ENCODE measurements around the gene RIC8B.

Gene RIC8B

DNA sequence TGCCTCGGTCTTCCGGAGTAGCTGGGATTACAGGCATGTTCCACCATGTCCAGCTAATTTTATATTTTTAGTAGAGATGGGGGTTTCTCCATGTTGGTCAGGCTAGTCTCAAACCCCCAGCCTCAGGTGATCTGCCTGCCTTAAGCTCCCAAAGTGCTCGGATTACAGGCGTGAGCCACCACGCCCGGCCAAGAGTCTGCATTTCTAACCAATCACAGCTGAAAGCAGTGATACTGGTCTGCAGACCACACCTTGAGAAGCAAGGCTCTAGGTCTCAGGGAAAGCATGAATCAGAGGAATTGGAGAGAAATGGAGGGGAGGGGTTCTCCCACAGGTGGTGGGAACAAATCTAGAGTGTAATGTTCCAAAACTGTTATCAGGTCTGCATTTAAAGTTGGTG lies 126.1 kb downstream of the RIC8B start:
- no peaks in the 10 kb centered on the region for H3K79me2 ChIP-seq (ENCODE audit: low read length)
- H3K27ac ChIP-seq (ENCODE audit: low read length): no peak overlapping the region
- H2AFZ ChIP-seq (ENCODE audit: low read depth, low read length): no peak overlapping the region
- no peaks in the 10 kb centered on the region for H3K36me3 ChIP-seq (replicated peaks; ENCODE audit: low read depth, low read length)
- H3K4me3 ChIP-seq (ENCODE audit: low read length): no peak overlapping the region
- H3K27me3 ChIP-seq (ENCODE audit: low read depth, low read length): peaks cover 81% of the 10 kb centered on the region
- H3K4me2 ChIP-seq (ENCODE audit: low read length): no peak overlapping the region
- no peak overlapping the region for H3K9ac ChIP-seq (ENCODE audit: low read length)
- H4K20me1 ChIP-seq (ENCODE audit: insufficient read depth, low read length): peaks cover 21% of the 10 kb centered on the region
- no peaks in the 10 kb centered on the region for H3K9me3 ChIP-seq (ENCODE audit: insufficient read depth, low read length)
- TF ChIP-seq, protein P1, sequence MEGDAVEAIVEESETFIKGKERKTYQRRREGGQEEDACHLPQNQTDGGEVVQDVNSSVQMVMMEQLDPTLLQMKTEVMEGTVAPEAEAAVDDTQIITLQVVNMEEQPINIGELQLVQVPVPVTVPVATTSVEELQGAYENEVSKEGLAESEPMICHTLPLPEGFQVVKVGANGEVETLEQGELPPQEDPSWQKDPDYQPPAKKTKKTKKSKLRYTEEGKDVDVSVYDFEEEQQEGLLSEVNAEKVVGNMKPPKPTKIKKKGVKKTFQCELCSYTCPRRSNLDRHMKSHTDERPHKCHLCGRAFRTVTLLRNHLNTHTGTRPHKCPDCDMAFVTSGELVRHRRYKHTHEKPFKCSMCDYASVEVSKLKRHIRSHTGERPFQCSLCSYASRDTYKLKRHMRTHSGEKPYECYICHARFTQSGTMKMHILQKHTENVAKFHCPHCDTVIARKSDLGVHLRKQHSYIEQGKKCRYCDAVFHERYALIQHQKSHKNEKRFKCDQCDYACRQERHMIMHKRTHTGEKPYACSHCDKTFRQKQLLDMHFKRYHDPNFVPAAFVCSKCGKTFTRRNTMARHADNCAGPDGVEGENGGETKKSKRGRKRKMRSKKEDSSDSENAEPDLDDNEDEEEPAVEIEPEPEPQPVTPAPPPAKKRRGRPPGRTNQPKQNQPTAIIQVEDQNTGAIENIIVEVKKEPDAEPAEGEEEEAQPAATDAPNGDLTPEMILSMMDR (IDR thresholded peaks at IDR 0.05; ENCODE audit: low read depth, low read length): no peak
- no peak for TF ChIP-seq EZH2phosphoT487 (IDR thresholded peaks at IDR 0.05; ENCODE audit: low read depth)
- H3K4me1 ChIP-seq (ENCODE audit: low read length): no peaks in the 10 kb centered on the region

DNA sequence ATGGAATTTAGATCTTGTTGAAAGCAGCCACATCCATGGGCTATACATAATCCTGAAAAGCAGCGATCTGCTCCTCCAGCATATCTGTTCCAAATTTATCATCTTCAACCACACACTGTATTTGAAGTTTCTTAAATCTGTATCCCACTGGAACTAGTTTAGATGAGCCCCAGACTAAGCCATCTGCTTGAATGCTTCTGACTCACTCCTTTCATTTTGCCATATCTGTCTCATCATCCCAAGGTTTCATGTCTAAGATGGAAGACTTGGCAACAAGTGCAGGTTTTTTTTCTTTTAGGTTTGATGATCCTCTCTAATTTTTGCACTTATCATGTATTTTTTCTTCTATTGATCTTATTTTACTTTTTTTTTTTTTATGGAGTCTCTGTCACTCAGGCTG lies 126.8 kb downstream of the RIC8B start:
- H3K4me2 ChIP-seq (ENCODE audit: low read length): no peak overlapping the region
- H3K27me3 ChIP-seq (ENCODE audit: low read depth, low read length): peaks cover 80% of the 10 kb centered on the region
- H3K9ac ChIP-seq (ENCODE audit: low read length): no peak overlapping the region
- TF ChIP-seq, protein P1 (IDR thresholded peaks at IDR 0.05; ENCODE audit: low read depth, low read length): no peak
- no peak for TF ChIP-seq EZH2phosphoT487 (IDR thresholded peaks at IDR 0.05; ENCODE audit: low read depth)
- no peaks in the 10 kb centered on the region for H3K36me3 ChIP-seq (replicated peaks; ENCODE audit: low read depth, low read length)
- H3K4me3 ChIP-seq (ENCODE audit: low read length): no peak overlapping the region
- H4K20me1 ChIP-seq (ENCODE audit: insufficient read depth, low read length): peaks cover 22% of the 10 kb centered on the region
- no peaks in the 10 kb centered on the region for H3K4me1 ChIP-seq (ENCODE audit: low read length)
- no peak overlapping the region for H3K27ac ChIP-seq (ENCODE audit: low read length)
- H3K9me3 ChIP-seq (ENCODE audit: insufficient read depth, low read length): no peaks in the 10 kb centered on the region
- H3K79me2 ChIP-seq (ENCODE audit: low read length): no peaks in the 10 kb centered on the region
- H2AFZ ChIP-seq (ENCODE audit: low read depth, low read length): no peak overlapping the region

GRCh38 chr12:106902053-106902452 lies 127.6 kb downstream of the RIC8B start:
- TF ChIP-seq, protein P1 (IDR thresholded peaks at IDR 0.05; ENCODE audit: low read depth, low read length): no peak
- TF ChIP-seq EZH2phosphoT487 (IDR thresholded peaks at IDR 0.05; ENCODE audit: low read depth): no peak
- H3K9me3 ChIP-seq (ENCODE audit: insufficient read depth, low read length): no peaks in the 10 kb centered on the region
- no peaks in the 10 kb centered on the region for H3K36me3 ChIP-seq (replicated peaks; ENCODE audit: low read depth, low read length)
- H4K20me1 ChIP-seq (ENCODE audit: insufficient read depth, low read length): peaks cover 29% of the 10 kb centered on the region
- no peak overlapping the region for H3K9ac ChIP-seq (ENCODE audit: low read length)
- no peak overlapping the region for H2AFZ ChIP-seq (ENCODE audit: low read depth, low read length)
- H3K27me3 ChIP-seq (ENCODE audit: low read depth, low read length): peaks cover 84% of the 10 kb centered on the region
- no peak overlapping the region for H3K4me2 ChIP-seq (ENCODE audit: low read length)
- no peak overlapping the region for H3K4me3 ChIP-seq (ENCODE audit: low read length)
- no peak overlapping the region for H3K27ac ChIP-seq (ENCODE audit: low read length)
- H3K79me2 ChIP-seq (ENCODE audit: low read length): no peaks in the 10 kb centered on the region
- H3K4me1 ChIP-seq (ENCODE audit: low read length): no peaks in the 10 kb centered on the region

DNA sequence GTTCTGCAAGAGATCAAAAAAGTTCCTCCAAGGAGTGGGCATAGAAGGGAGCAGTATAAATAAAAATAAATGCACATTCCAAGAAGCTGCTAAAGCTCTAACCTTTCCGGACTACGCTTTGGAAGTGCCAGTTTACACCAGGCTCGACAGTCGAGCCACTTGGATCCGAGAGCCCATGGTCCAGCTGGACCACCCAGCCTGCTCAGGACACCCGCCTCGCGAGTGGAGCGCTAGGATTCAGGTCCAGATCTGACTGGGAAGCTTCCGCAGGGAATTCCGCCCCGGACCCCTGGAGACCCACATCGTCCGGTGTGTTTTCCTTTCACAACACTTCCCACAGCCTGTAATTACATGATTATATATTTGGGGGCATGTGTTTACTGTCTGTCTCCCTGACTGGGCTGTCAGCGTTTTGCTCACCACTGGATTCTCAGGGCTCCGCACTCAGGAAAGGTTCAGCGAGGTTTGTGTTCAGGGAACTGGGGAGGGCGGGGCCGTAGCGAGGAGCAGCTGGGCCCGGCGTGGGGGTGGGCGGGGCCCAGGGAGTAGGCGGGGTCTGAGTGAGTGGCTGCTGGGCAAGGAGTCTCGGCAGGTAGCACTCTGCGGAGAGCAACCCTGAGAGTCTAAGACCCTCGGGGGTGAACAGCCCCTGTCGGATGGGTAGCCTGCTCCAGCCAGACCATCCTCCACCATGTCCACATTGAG lies 128.9 kb downstream of the RIC8B start:
- no peak overlapping the region for H3K27ac ChIP-seq (ENCODE audit: low read length)
- no peaks in the 10 kb centered on the region for H3K36me3 ChIP-seq (replicated peaks; ENCODE audit: low read depth, low read length)
- H3K4me2 ChIP-seq (ENCODE audit: low read length): no peak overlapping the region
- H3K9me3 ChIP-seq (ENCODE audit: insufficient read depth, low read length): no peaks in the 10 kb centered on the region
- no peaks in the 10 kb centered on the region for H3K79me2 ChIP-seq (ENCODE audit: low read length)
- peaks cover 5% of the 10 kb centered on the region; the same call in 1 of the 2 replicates for H3K4me1 ChIP-seq (ENCODE audit: low read length)
- no peak overlapping the region for H3K4me3 ChIP-seq (ENCODE audit: low read length)
- peaks cover 33% of the 10 kb centered on the region for H4K20me1 ChIP-seq (ENCODE audit: insufficient read depth, low read length)
- no peak overlapping the region for H2AFZ ChIP-seq (ENCODE audit: low read depth, low read length)
- TF ChIP-seq, protein P1 (IDR thresholded peaks at IDR 0.05; ENCODE audit: low read depth, low read length): no peak
- TF ChIP-seq EZH2phosphoT487 (IDR thresholded peaks at IDR 0.05; ENCODE audit: low read depth): no peak
- H3K9ac ChIP-seq (ENCODE audit: low read length): no peak overlapping the region
- H3K27me3 ChIP-seq (ENCODE audit: low read depth, low read length): peaks cover 82% of the 10 kb centered on the region
